A549 (cell line): ENCODE measurements around the gene GALT. TPM values are rescaled to one million over a fixed set of nuclear protein-coding genes. Genes with fewer than 3 reads are reported as not detected.
A peak's percentile ranks its signal among the peaks of the same experiment; 100 is the strongest.

Experiments
- ATAC-seq, 2 experiments: fragments of 200-7000 bp in 1 of 2; fragments of >200 bp in 1 of 2; cut with Nextera tagmentation in 1 of 2; cut with Tn5 transposase in 1 of 2; 3 replicates each; pipeline versions ENCODE4 v1.8.0 to v1.9.1; 2018 to 2020; ENCODE audit warnings: mild to moderate bottlenecking in 1 of 2, moderate library complexity in 1 of 2
- CTCF ChIA-PET: fragments of 300-600 bp; sonication (Branson Sonifier 250); formaldehyde crosslinking; extraction: SDS; loops from one replicate; lab custom pipeline; 2021; ENCODE audit warnings: antibody characterized with exemption, inconsistent platforms; lab: Yijun Ruan, JAX
- POLR2A ChIA-PET: fragments of 350-600 bp; formaldehyde crosslinking; extraction: SDS; loops from one replicate; lab custom pipeline; 2021; ENCODE audit warnings: antibody characterized with exemption, inconsistent platforms; lab: Yijun Ruan, JAX
- DNase-seq, 2 experiments: peaks; one replicate each; pipeline versions ENCODE4 v3.0.0 to v3.0.0-alpha.2; 2011 to 2016; ENCODE audit warnings: low read depth in 1 of 2, low spot score in 1 of 2
- FAIRE-seq: peaks from 2 replicates; lab custom pipeline; 2011; peaks lifted over from hg19 to GRCh38; lab: Jason Lieb, UNC
- H3K27ac ChIP-seq, 2 experiments: fragments of >200 bp; sonication (Bioruptor Twin); formaldehyde crosslinking; 3 replicates each; pipeline ENCODE4 v1.5.1; 2016 to 2017
- H3K4me1 ChIP-seq: fragments of >200 bp; sonication (Bioruptor Twin); formaldehyde crosslinking; 3 replicates; pipeline ENCODE4 v1.6.1; 2016
- H3K4me2 ChIP-seq: fragments of >200 bp; sonication (Bioruptor Twin); formaldehyde crosslinking; 3 replicates; pipeline ENCODE4 v1.6.1; 2016
- H3K4me3 ChIP-seq: fragments of >200 bp; sonication (Bioruptor Twin); formaldehyde crosslinking; 3 replicates; pipeline ENCODE4 v1.5.1; 2016
- H3K9me3 ChIP-seq: fragments of >200 bp; sonication (Bioruptor Twin); formaldehyde crosslinking; 3 replicates; pipeline ENCODE4 v1.6.1; 2016
- CBX8 ChIP-seq: fragments of 200-600 bp; sonication (generic); IDR thresholded peaks from 2 replicates; pipeline ENCODE4 v1.6.1; 2016
- CEBPB ChIP-seq, 2 experiments: fragments of >200 bp in 1 of 2; sonication (Bioruptor Twin) in 1 of 2; formaldehyde crosslinking in 1 of 2; IDR thresholded peaks; 2 replicates each; pipeline ENCODE4 v1.6.1; 2012 to 2016
- CHD4 ChIP-seq: fragments of 200-600 bp; sonication (generic); IDR thresholded peaks from 2 replicates; pipeline ENCODE4 v1.6.1; 2016; ENCODE audit warnings: antibody characterized with exemption, mild to moderate bottlenecking, borderline replicate concordance
- EHMT2 ChIP-seq: fragments of 200-600 bp; sonication (generic); IDR thresholded peaks from 2 replicates; pipeline ENCODE4 v1.6.1; 2016; ENCODE audit warnings: antibody characterized with exemption, low read depth, mild to moderate bottlenecking, moderate library complexity
- EP300 ChIP-seq, 2 experiments: fragments of >200 bp; sonication (Bioruptor Twin); formaldehyde crosslinking; IDR thresholded peaks; 2 replicates in 1 of 2; 3 replicates in 1 of 2; pipeline ENCODE4 v1.6.1; 2016 to 2017
- FOSL2 ChIP-seq, 2 experiments: fragments of 450-650 bp in 1 of 2; fragments of >200 bp in 1 of 2; sonication (Bioruptor Twin) in 1 of 2; formaldehyde crosslinking; IDR thresholded peaks; 2 replicates each; pipeline versions ENCODE4 v1.5.0 to v1.6.1; 2016 to 2020; ENCODE audit warnings: mild to moderate bottlenecking in 1 of 2, moderate library complexity in 1 of 2
- GATA3 ChIP-seq: IDR thresholded peaks from 2 replicates; pipeline ENCODE4 v1.6.1; 2012; ENCODE audit warnings: borderline replicate concordance
- HOXA7 ChIP-seq: fragments of 250-450 bp; sonication (Bioruptor Pico); IDR thresholded peaks from 2 replicates; pipeline ENCODE4 v1.5.0; 2020; ENCODE audit warnings: mild to moderate bottlenecking, moderate library complexity
- JUN ChIP-seq, 2 experiments: fragments of >200 bp; sonication (Bioruptor Twin); formaldehyde crosslinking; IDR thresholded peaks; 2 replicates in 1 of 2; 3 replicates in 1 of 2; pipeline ENCODE4 v1.6.1; 2016 to 2017
- JUNB ChIP-seq: fragments of >200 bp; sonication (Bioruptor Twin); formaldehyde crosslinking; IDR thresholded peaks from 2 replicates; pipeline ENCODE4 v1.6.1; 2016
- MAFK ChIP-seq: fragments of 450-650 bp; IDR thresholded peaks from 2 replicates; pipeline ENCODE4 v1.6.1; 2014; ENCODE audit not compliant: partially characterized antibody
- MAZ ChIP-seq: fragments of 150-350 bp; IDR thresholded peaks from 2 replicates; pipeline ENCODE4 v1.6.1; 2014; ENCODE audit warnings: antibody characterized with exemption, low read depth, low read length, borderline replicate concordance
- POLR2AphosphoS2 ChIP-seq: conservative IDR thresholded peaks from 2 replicates; pipeline ENCODE4 v1.6.1; 2012; ENCODE audit warnings: low read length, improper control_type of control experiment, inconsistent platforms
- RNF2 ChIP-seq: fragments of 200-600 bp; sonication (generic); IDR thresholded peaks from 2 replicates; pipeline ENCODE4 v1.6.1; 2016; ENCODE audit warnings: low read depth, mild to moderate bottlenecking, antibody characterized with exemption, moderate library complexity, borderline replicate concordance
- SMC3 ChIP-seq: fragments of >200 bp; sonication (Bioruptor Twin); formaldehyde crosslinking; IDR thresholded peaks from 3 replicates; pipeline ENCODE4 v1.6.1; 2018; ENCODE audit warnings: inconsistent platforms
- SREBF2 ChIP-seq: fragments of 450-650 bp; IDR thresholded peaks from 2 replicates; pipeline ENCODE4 v1.6.1; 2014; ENCODE audit warnings: mild to moderate bottlenecking, moderate library complexity
- TFCP2L1 ChIP-seq: fragments of 250-450 bp; sonication (Bioruptor Pico); IDR thresholded peaks from 2 replicates; pipeline ENCODE4 v1.5.0; 2021; ENCODE audit warnings: mild to moderate bottlenecking
- TP53 ChIP-seq: fragments of 250-450 bp; sonication (Bioruptor Pico); IDR thresholded peaks from 2 replicates; pipeline ENCODE4 v1.5.0; 2021; ENCODE audit warnings: mild to moderate bottlenecking, moderate library complexity
- ZNF302 ChIP-seq: fragments of 250-450 bp; sonication (Bioruptor Pico); IDR thresholded peaks from 2 replicates; pipeline ENCODE4 v1.9.0; 2021; ENCODE audit warnings: inconsistent platforms, mild to moderate bottlenecking, moderate library complexity
- ZSCAN20 ChIP-seq: fragments of 250-450 bp; sonication (Bioruptor Pico); IDR thresholded peaks from 2 replicates; pipeline ENCODE4 v1.8.0; 2022; ENCODE audit warnings: mild to moderate bottlenecking, moderate library complexity
- WGBS: methylation state at CpG from one replicate; pipeline ENCODE4 v1.1.6; 2017; ENCODE audit errors: missing lambda C conversion rate; 5-methylcytosine and 5-hydroxymethylcytosine counted together
- polyA plus RNA-seq, 4 experiments: library from polyadenylated mRNA; depleted of rRNA in 3 of 4; stranded (reverse); fragments of >200 nt; fragmentation: RNase III in 1 of 4; extraction: RNeasy Plus Mini Kit Qiagen cat#74134 plus additional on column Dnase treatment in 1 of 4; gene quantifications; 2 replicates in 3 of 4; 3 replicates in 1 of 4; pipeline ENCODE4 v1.2.3, GENCODE V29; 2011 to 2017
- TF ChIP-seq, protein P1 (sequence below): fragments of 250-450 bp; sonication (Bioruptor Pico); IDR thresholded peaks from 2 replicates; pipeline ENCODE4 v1.5.0; 2020; ENCODE audit warnings: low read depth, mild to moderate bottlenecking, moderate library complexity

GALT gene
- polyA plus RNA-seq, 2 of the 4 experiments (the other 2 are of a cell fraction): 19.0 to 28.4 TPM

DNA sequence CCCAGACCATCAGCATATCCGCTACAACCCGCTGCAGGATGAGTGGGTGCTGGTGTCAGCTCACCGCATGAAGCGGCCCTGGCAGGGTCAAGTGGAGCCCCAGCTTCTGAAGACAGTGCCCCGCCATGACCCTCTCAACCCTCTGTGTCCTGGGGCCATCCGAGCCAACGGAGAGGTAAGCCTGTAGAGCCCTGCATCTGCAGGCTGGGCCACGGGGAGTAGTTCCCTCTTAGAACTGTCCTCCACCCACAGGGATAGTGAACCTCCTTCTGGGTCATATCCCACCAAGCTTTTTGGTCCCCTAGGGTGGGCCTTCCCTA is 569 bp downstream of the GALT start:
- Histone ChIP-seq H3K4me2 (peak overlapping the region; percentile 94), H3K9me3 (no peaks in the 10 kb centered on the region), H3K4me3 (peak overlapping the region; percentile 60)
- ChIA-PET CTCF (interaction anchor here (0.7 to 22.6 kb wide), 16 partner anchors 10 to 113 kb away, joined by 3 to 288 read pairs (median 4); partner anchors contain the start of genes CCL27, DCTN3, RPP25L and SIGMAR1), POLR2A (interaction anchor here (0.6 to 2.0 kb wide), 5 partner anchors 9 to 973 kb away, joined by 3 to 17 read pairs (median 4); partner anchors contain the start of genes DCTN3 and SIGMAR1)
- WGBS: 23% methylated on average over 8 of the region's 8 CpGs
- DNase-seq: no peak
- TF ChIP-seq JUNB: no peak
- no peak for TF ChIP-seq ZSCAN20 (CRISPR knock-in tag)
- no peak for TF ChIP-seq EHMT2
- no peak for TF ChIP-seq TFCP2L1
- TF ChIP-seq TP53 (CRISPR knock-in tag): no peak
- TF ChIP-seq MAZ: no peak
- TF ChIP-seq SREBF2: no peak
- no peak for TF ChIP-seq JUN (IDR thresholded peaks at IDR 0.05)
- no peak for TF ChIP-seq CHD4
- TF ChIP-seq ZNF302: no peak
- no peak for TF ChIP-seq SMC3
- TF ChIP-seq, all 56 proteins: peak for 0
- ATAC-seq: peak; percentile 25 to 37; a peak in 5 of 6 replicates
- peak overlapping the region; percentile 80 to 94 for H3K27ac ChIP-seq
- no peak for FAIRE-seq
- peaks cover 31% of the 10 kb centered on the region for H3K4me1 ChIP-seq

DNA sequence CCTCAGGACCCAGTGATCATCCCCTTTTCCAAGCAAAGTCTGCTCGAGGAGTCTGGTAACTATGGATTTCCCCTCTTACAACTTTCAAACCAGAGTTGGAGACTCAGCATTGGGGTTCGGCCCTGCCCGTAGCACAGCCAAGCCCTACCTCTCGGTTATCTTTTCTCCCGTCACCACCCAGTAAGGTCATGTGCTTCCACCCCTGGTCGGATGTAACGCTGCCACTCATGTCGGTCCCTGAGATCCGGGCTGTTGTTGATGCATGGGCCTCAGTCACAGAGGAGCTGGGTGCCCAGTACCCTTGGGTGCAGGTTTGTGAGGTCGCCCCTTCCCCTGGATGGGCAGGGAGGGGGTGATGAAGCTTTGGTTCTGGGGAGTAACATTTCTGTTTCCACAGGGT is 1.2 kb downstream of the GALT start:
- peaks cover 36% of the 10 kb centered on the region for H3K4me1 ChIP-seq
- 92% methylated on average over 10 of the region's 10 CpGs for WGBS
- TF ChIP-seq CBX8: no peak
- no peak for TF ChIP-seq MAFK
- TF ChIP-seq FOSL2 (IDR thresholded peaks at IDR 0.05): no peak
- no peak for TF ChIP-seq FOSL2 (CRISPR knock-in tag; IDR thresholded peaks at IDR 0.05)
- TF ChIP-seq EP300 (IDR thresholded peaks at IDR 0.05): no peak
- no peak for TF ChIP-seq POLR2AphosphoS2
- TF ChIP-seq TFCP2L1: no peak
- TF ChIP-seq GATA3: no peak
- TF ChIP-seq, protein P1, sequence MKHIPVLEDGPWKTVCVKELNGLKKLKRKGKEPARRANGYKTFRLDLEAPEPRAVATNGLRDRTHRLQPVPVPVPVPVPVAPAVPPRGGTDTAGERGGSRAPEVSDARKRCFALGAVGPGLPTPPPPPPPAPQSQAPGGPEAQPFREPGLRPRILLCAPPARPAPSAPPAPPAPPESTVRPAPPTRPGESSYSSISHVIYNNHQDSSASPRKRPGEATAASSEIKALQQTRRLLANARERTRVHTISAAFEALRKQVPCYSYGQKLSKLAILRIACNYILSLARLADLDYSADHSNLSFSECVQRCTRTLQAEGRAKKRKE (CRISPR knock-in tag): no peak
- TF ChIP-seq CEBPB (IDR thresholded peaks at IDR 0.05): no peak
- no peak for ATAC-seq
- H3K27ac ChIP-seq: peak overlapping the region in 1 of 2 experiments; percentile 94; a peak in 2 of 6 replicates
- peak overlapping the region; percentile 94 for H3K4me2 ChIP-seq
- no peaks in the 10 kb centered on the region for H3K9me3 ChIP-seq
- POLR2A ChIA-PET: interaction anchor here (2.0 kb wide), 1 partner anchor 10 kb away, joined by 17 read pairs; the partner anchor contains the start of gene SIGMAR1
- no peak for FAIRE-seq
- peak overlapping the region; percentile 60 for H3K4me3 ChIP-seq
- DNase-seq: no peak
- CTCF ChIA-PET: interaction anchor here (0.6 to 22.6 kb wide), 7 partner anchors 11 to 946 kb away, joined by 3 to 288 read pairs (median 7); partner anchors contain the start of genes CCL27, RPP25L and SIGMAR1

DNA sequence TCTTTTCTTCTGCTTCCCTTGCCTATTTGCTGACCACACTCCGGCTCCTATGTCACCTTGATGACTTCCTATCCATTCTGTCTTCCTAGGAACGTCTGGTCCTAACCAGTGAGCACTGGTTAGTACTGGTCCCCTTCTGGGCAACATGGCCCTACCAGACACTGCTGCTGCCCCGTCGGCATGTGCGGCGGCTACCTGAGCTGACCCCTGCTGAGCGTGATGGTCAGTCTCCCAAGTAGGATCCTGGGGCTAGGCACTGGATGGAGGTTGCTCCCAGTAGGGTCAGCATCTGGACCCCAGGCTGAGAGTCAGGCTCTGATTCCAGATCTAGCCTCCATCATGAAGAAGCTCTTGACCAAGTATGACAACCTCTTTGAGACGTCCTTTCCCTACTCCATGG is 2.2 kb downstream of the GALT start:
- WGBS: 90% methylated on average over 8 of the region's 8 CpGs
- CTCF ChIA-PET: interaction anchor here (2.6 to 22.6 kb wide), 3 partner anchors 12 to 54 kb away, joined by 14 to 288 read pairs (median 107); partner anchors contain the start of genes CCL27 and SIGMAR1
- POLR2A ChIA-PET: interaction anchor here (0.6 kb wide), 1 partner anchor 528 kb away, joined by 4 read pairs; no protein-coding TSS in a partner anchor
- ATAC-seq: no peak
- Histone ChIP-seq H3K27ac (no peak overlapping the region), H3K4me1 (peaks cover 40% of the 10 kb centered on the region)
- DNase-seq: no peak
- TF ChIP-seq, protein P1 (CRISPR knock-in tag): no peak
- no peak for TF ChIP-seq RNF2
- no peak for TF ChIP-seq SREBF2
- TF ChIP-seq HOXA7 (CRISPR knock-in tag): no peak
- TF ChIP-seq ZNF302: no peak
- TF ChIP-seq, all 56 proteins: peak for 0
- FAIRE-seq: no peak
- H3K4me2 ChIP-seq: no peak overlapping the region
- no peaks in the 10 kb centered on the region for H3K9me3 ChIP-seq
- no peak overlapping the region for H3K4me3 ChIP-seq
